OCI-LY3 (cell line): ENCODE results near the gene ACOXL.

Source experiments
- H2AFZ ChIP-seq: fragments of 200-600, 300-600 bp; shearing (Covaris generic); 2 replicates; pipeline ENCODE4 v1.6.0; 2014; ENCODE audit warnings: antibody characterized with exemption, low read depth, low read length
- H3K27ac ChIP-seq: fragments of 200-600, 300-600 bp; sonication (generic); 2 replicates; pipeline ENCODE4 v1.5.1; 2014; ENCODE audit warnings: mild to moderate bottlenecking, low read length, moderate library complexity, mixed read lengths
- H3K27me3 ChIP-seq: fragments of 200-600, 300-600 bp; sonication (generic); 2 replicates; pipeline ENCODE4 v1.6.1; 2014; ENCODE audit warnings: low read depth, low read length, mixed read lengths
- H3K36me3 ChIP-seq: fragments of 200-600, 300-600 bp; sonication (generic); replicated peaks from 2 replicates; pipeline ENCODE3; 2014; ENCODE audit warnings: low read depth, low read length, mixed read lengths
- H3K4me1 ChIP-seq: fragments of 300-600, 200-600 bp; sonication (generic); 2 replicates; pipeline ENCODE4 v1.6.1; 2014; ENCODE audit warnings: low read length, mixed read lengths
- H3K4me2 ChIP-seq: fragments of 200-600, 300-600 bp; sonication (generic); 2 replicates; pipeline ENCODE4 v1.6.1; 2014; ENCODE audit warnings: low read length, mixed read lengths
- H3K4me3 ChIP-seq: fragments of 300-600, 200-600 bp; sonication (generic); 2 replicates; pipeline ENCODE4 v1.5.1; 2014; ENCODE audit warnings: antibody characterized with exemption, mild to moderate bottlenecking, low read length, moderate library complexity
- H3K79me2 ChIP-seq: fragments of 300-600, 200-600 bp; shearing (Covaris generic); 2 replicates; pipeline ENCODE4 v1.6.1; 2014; ENCODE audit warnings: mild to moderate bottlenecking, low read length, mixed read lengths
- H3K9ac ChIP-seq: fragments of 300-600, 200-600 bp; shearing (Covaris generic); 2 replicates; pipeline ENCODE4 v1.6.0; 2014; ENCODE audit warnings: mild to moderate bottlenecking, low read length, moderate library complexity
- H3K9me3 ChIP-seq: fragments of 200-600, 300-600 bp; shearing (Covaris generic); 2 replicates; pipeline ENCODE4 v1.6.1; 2014; ENCODE audit warnings: low read length, mixed read lengths; ENCODE audit not compliant: insufficient read depth
- H4K20me1 ChIP-seq: fragments of 200-600, 300-600 bp; sonication (generic); 2 replicates; pipeline ENCODE4 v1.6.1; 2016; ENCODE audit warnings: low read length, mixed read lengths; ENCODE audit not compliant: insufficient read depth
- CTCF ChIP-seq: fragments of 200-600, 300-600 bp; sonication (generic); IDR thresholded peaks from 2 replicates; pipeline ENCODE4 v1.5.1; 2014; ENCODE audit warnings: antibody characterized with exemption, low read length, low read depth
- EZH2phosphoT487 ChIP-seq: fragments of 200-600 bp; shearing (Covaris generic); IDR thresholded peaks from 2 replicates; pipeline ENCODE4 v1.6.1; 2018; ENCODE audit warnings: antibody characterized with exemption, mixed run types, low read depth

Gene ACOXL

DNA sequence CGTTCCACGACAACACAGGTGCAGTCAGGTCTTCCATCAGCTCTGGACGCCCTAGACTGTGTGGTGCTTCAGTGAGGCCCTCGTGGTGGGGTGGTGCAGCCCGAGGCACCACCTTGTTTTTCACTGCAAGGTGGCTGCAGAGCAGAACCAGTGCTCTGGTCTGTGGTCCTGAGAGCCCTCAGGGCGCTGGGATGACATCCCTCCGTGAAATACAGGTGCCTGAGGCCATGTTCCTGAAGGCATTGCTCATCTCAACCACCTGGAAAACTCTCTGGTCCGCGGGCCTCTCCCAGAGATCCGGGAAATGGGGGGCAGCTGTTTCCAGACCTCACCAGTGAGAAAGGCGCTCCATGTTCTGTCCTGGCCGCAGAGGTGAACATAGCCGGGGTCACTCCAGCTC is 119.2 kb downstream of the ACOXL start:
- no peak overlapping the region for H3K4me2 ChIP-seq
- H3K27ac ChIP-seq, result no peak overlapping the region
- H4K20me1 ChIP-seq, result peaks cover 16% of the 10 kb centered on the region; the same call in 1 of the 2 replicates
- no peaks in the 10 kb centered on the region for H3K79me2 ChIP-seq
- H3K9ac ChIP-seq, result no peak overlapping the region
- no peaks in the 10 kb centered on the region for H3K9me3 ChIP-seq
- H2AFZ ChIP-seq, result no peak overlapping the region
- H3K27me3 ChIP-seq, result peaks cover 95% of the 10 kb centered on the region
- H3K4me3 ChIP-seq, result no peak overlapping the region
- no peaks in the 10 kb centered on the region for H3K36me3 ChIP-seq
- no peak for TF ChIP-seq EZH2phosphoT487
- no peak for TF ChIP-seq CTCF
- H3K4me1 ChIP-seq, result 0 out of 2 replicates have a peak, but pooled peaks cover 4% of the 10 kb centered on the region

GRCh38 chr2:110852051-110852450 is 119.7 kb downstream of the ACOXL start:
- Histone ChIP-seq H3K4me1 (0 out of 2 replicates have a peak, but pooled peaks cover 4% of the 10 kb centered on the region), H2AFZ (no peak overlapping the region), H3K79me2 (no peaks in the 10 kb centered on the region), H4K20me1 (peaks cover 16% of the 10 kb centered on the region; the same call in 1 of the 2 replicates), H3K9ac (no peak overlapping the region), H3K4me2 (no peak overlapping the region), H3K36me3 (no peaks in the 10 kb centered on the region), H3K4me3 (no peak overlapping the region), H3K27me3 (peaks cover 95% of the 10 kb centered on the region), H3K9me3 (peaks cover 2% of the 10 kb centered on the region; the same call in 1 of the 2 replicates), H3K27ac (no peak overlapping the region)
- no peak for TF ChIP-seq EZH2phosphoT487
- no peak for TF ChIP-seq CTCF

DNA sequence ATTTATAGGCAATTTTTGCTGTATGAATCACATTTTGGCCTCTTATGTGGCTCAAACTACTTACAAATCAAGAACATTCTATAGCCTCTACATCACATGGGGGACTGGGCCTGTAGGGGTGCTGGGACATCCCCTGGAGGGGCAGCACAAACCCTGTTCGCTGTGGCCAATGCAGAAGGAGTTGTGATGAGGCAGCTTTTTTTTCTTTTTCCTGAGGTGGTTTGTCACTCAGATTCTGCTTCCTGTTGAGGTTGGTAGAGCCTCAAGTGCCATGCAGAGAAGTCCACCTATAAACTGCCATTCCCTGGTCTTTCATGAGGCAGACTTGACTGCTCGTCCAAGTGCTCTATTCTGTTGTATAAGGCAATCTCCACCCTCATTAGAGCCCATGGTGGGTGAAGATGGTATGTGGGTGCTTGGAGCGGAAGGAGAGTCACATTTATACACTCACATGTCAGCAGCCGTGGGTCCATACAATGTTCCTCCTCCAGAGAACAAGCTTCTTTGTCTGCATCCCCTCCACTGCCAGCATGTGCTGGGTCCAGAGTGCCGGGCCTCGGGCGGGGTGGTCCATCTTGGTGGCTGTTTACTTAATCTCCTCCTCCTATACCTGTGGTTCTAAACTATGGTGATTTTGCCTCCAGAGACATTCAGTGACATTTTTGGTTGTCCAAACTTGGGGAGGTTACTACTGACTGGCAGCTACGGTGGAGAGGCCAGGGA is 120.3 kb downstream of the ACOXL start:
- TF ChIP-seq EZH2phosphoT487, result no peak
- no peak for TF ChIP-seq CTCF
- H3K4me2 ChIP-seq, result no peak overlapping the region
- H3K27me3 ChIP-seq, result peaks cover 95% of the 10 kb centered on the region
- no peak overlapping the region for H3K4me3 ChIP-seq
- H2AFZ ChIP-seq, result no peak overlapping the region
- peaks cover 3% of the 10 kb centered on the region; the same call in 1 of the 2 replicates for H3K9me3 ChIP-seq
- H3K79me2 ChIP-seq, result no peaks in the 10 kb centered on the region
- H3K4me1 ChIP-seq, result 0 out of 2 replicates have a peak, but pooled peaks cover 4% of the 10 kb centered on the region
- peaks cover 16% of the 10 kb centered on the region; the same call in 1 of the 2 replicates for H4K20me1 ChIP-seq
- no peaks in the 10 kb centered on the region for H3K36me3 ChIP-seq
- no peak overlapping the region for H3K9ac ChIP-seq
- no peak overlapping the region for H3K27ac ChIP-seq

DNA sequence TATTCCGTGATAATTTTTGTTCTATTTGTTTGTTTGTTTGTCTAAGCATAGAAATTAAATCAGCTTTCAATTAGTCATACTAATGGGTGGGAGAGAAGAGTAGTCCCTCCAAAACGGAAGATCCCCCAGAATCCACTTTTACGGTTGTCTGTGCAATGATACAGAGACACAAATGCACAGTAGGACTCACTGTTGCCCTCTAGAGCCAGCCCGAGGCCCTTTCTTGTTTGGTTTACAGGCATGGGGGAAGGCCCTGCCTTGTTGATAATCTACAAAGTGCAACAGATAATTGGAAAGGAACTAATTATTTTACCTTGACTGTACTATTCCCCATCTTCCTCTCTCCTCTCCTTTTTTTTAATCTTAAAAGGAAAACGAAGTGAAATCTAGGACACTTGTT is 121.1 kb downstream of the ACOXL start:
- Histone ChIP-seq H3K4me3 (no peak overlapping the region), H3K9me3 (peaks cover 3% of the 10 kb centered on the region; the same call in 1 of the 2 replicates), H3K4me1 (peaks cover 11% of the 10 kb centered on the region), H2AFZ (no peak overlapping the region), H3K27ac (no peak overlapping the region), H3K79me2 (no peaks in the 10 kb centered on the region), H3K27me3 (peaks cover 95% of the 10 kb centered on the region), H3K36me3 (no peaks in the 10 kb centered on the region), H3K4me2 (no peak overlapping the region), H4K20me1 (peaks cover 16% of the 10 kb centered on the region; the same call in 1 of the 2 replicates), H3K9ac (no peak overlapping the region)
- TF ChIP-seq EZH2phosphoT487 (no peak), CTCF (peak; percentile 71)
